ENCODE results near the gene SSC5D.
A peak's percentile ranks its signal among the peaks of the same experiment; 100 is the strongest.
"Not testable (repeated sequence)": the region's sequence is repeated elsewhere in the genome, so short reads cannot be mapped to it uniquely, and the experiment has no call there.

SSC5D gene

GRCh38 chr19:55486971-55487923 lies 989 bp upstream of the SSC5D start:
- peak in 2 of 3 experiments; percentile 26 to 72 for DNase-seq (ENCODE audit: low read depth in 3 of 3)

GRCh38 chr19:55488986-55489710 lies 912 bp downstream of the SSC5D start:
- no peak for DNase-seq (ENCODE audit: low read depth in 3 of 3)

GRCh38 chr19:55489711-55490477 lies 1.7 kb downstream of the SSC5D start:
- no peak for DNase-seq (ENCODE audit: low read depth in 3 of 3)

GRCh38 chr19:55490478-55491432 lies 2.5 kb downstream of the SSC5D start:
- no peak for DNase-seq (ENCODE audit: low read depth in 3 of 3)

GRCh38 chr19:55491546-55492360 lies 3.5 kb downstream of the SSC5D start:
- no peak for DNase-seq (ENCODE audit: low read depth in 3 of 3)

- DNase-seq (ENCODE audit: low read depth in 3 of 3), result no peak
Observed at GRCh38 chr19:55492362-55492944, 4.2 kb downstream of the SSC5D start.

- no peak for DNase-seq (ENCODE audit: low read depth in 3 of 3)
Observed at GRCh38 chr19:55493052-55493644, 4.9 kb downstream of the SSC5D start.

GRCh38 chr19:55493645-55494171 lies 5.5 kb downstream of the SSC5D start:
- DNase-seq (ENCODE audit: low read depth in 3 of 3), result no peak

- DNase-seq (ENCODE audit: low read depth in 3 of 3), result no peak
Observed at GRCh38 chr19:55494172-55494761, 6.0 kb downstream of the SSC5D start.

- no peak for DNase-seq (ENCODE audit: low read depth in 3 of 3)
Observed at GRCh38 chr19:55495646-55496349, 7.6 kb downstream of the SSC5D start.

- DNase-seq (ENCODE audit: low read depth in 3 of 3), result not testable (repeated sequence)
Observed at GRCh38 chr19:55496820-55497219, 8.6 kb downstream of the SSC5D start.

GRCh38 chr19:55497763-55498162 lies 9.5 kb downstream of the SSC5D start:
- no peak for DNase-seq (ENCODE audit: low read depth in 3 of 3)

- DNase-seq (ENCODE audit: low read depth in 3 of 3), result no peak
Observed at GRCh38 chr19:55498246-55498840, 10.1 kb downstream of the SSC5D start.

- no peak for DNase-seq (ENCODE audit: low read depth in 3 of 3)
Observed at GRCh38 chr19:55500368-55500952, 12.2 kb downstream of the SSC5D start.

- DNase-seq (ENCODE audit: low read depth in 3 of 3), result no peak
Observed at GRCh38 chr19:55502197-55502952, 14.1 kb downstream of the SSC5D start.

GRCh38 chr19:55503157-55503501 lies 14.9 kb downstream of the SSC5D start:
- no peak for DNase-seq (ENCODE audit: low read depth in 3 of 3)
